GM19452 (cell line): ENCODE measurements around the gene TOR1AIP2.
"Not testable (repeated sequence)": the region's sequence is repeated elsewhere in the genome, so short reads cannot be mapped to it uniquely, and the experiment has no call there.

Experiments
- ATAC-seq: cut with Tn5 transposase; IDR thresholded peaks from one replicate; pipeline ENCODE4 v1.9.1; 2021; ENCODE audit not compliant: unreplicated experiment

TOR1AIP2 gene

GRCh38 chr1:179876300-179876715 lies 1.3 kb downstream of the TOR1AIP2 start:
- ATAC-seq: no peak

GRCh38 chr1:179875596-179876299 lies 1.9 kb downstream of the TOR1AIP2 start:
- no peak for ATAC-seq

GRCh38 chr1:179873438-179873851 lies 4.2 kb downstream of the TOR1AIP2 start:
- ATAC-seq: no peak

GRCh38 chr1:179872558-179872957 lies 5.0 kb downstream of the TOR1AIP2 start:
- ATAC-seq: no peak

- no peak for ATAC-seq
Measured at GRCh38 chr1:179871940-179872339, 5.7 kb downstream of the TOR1AIP2 start.

- ATAC-seq: no peak
Measured at GRCh38 chr1:179870870-179871269, 6.7 kb downstream of the TOR1AIP2 start.

- ATAC-seq: no peak
Measured at GRCh38 chr1:179867493-179868330, 9.9 kb downstream of the TOR1AIP2 start.

- ATAC-seq: no peak
Measured at GRCh38 chr1:179866616-179867015, 11.0 kb downstream of the TOR1AIP2 start.

GRCh38 chr1:179865377-179865776 lies 12.2 kb downstream of the TOR1AIP2 start:
- no peak for ATAC-seq

- no peak for ATAC-seq
Measured at GRCh38 chr1:179860652-179861051, 17.0 kb downstream of the TOR1AIP2 start.

- no peak for ATAC-seq
Measured at GRCh38 chr1:179857009-179857408, 20.6 kb downstream of the TOR1AIP2 start.

GRCh38 chr1:179856296-179856695 lies 21.3 kb downstream of the TOR1AIP2 start:
- no peak for ATAC-seq

GRCh38 chr1:179855831-179856230 lies 21.8 kb downstream of the TOR1AIP2 start:
- ATAC-seq: not testable (repeated sequence)

GRCh38 chr1:179853102-179853501 lies 24.5 kb downstream of the TOR1AIP2 start:
- ATAC-seq: no peak

GRCh38 chr1:179848233-179848632 lies 29.4 kb downstream of the TOR1AIP2 start:
- no peak for ATAC-seq

GRCh38 chr1:179840107-179840506 lies 37.5 kb downstream of the TOR1AIP2 start:
- ATAC-seq: no peak

GRCh38 chr1:179836686-179837445 lies 40.7 kb downstream of the TOR1AIP2 start:
- not testable (repeated sequence) for ATAC-seq

- no peak for ATAC-seq
Measured at GRCh38 chr1:179831852-179832699, 45.5 kb downstream of the TOR1AIP2 start.

- no peak for ATAC-seq
Measured at GRCh38 chr1:179831225-179831624, 46.4 kb downstream of the TOR1AIP2 start.

- no peak for ATAC-seq
Measured at GRCh38 chr1:179828554-179829110, 49.0 kb downstream of the TOR1AIP2 start.
